NOMO-1 (cell line): Measurements from ENCODE around the gene CLCN5.

Experiments
- DNase-seq, 2 experiments: peaks; one replicate each; lab custom pipeline; 2025; ENCODE audit not compliant: unreplicated experiment in 2 of 2; lab: John Stamatoyannopoulos, UW

Gene CLCN5

GRCh38 chrX:50073601-50074000 is 151.2 kb downstream of the CLCN5 start:
- no peak for DNase-seq

DNA sequence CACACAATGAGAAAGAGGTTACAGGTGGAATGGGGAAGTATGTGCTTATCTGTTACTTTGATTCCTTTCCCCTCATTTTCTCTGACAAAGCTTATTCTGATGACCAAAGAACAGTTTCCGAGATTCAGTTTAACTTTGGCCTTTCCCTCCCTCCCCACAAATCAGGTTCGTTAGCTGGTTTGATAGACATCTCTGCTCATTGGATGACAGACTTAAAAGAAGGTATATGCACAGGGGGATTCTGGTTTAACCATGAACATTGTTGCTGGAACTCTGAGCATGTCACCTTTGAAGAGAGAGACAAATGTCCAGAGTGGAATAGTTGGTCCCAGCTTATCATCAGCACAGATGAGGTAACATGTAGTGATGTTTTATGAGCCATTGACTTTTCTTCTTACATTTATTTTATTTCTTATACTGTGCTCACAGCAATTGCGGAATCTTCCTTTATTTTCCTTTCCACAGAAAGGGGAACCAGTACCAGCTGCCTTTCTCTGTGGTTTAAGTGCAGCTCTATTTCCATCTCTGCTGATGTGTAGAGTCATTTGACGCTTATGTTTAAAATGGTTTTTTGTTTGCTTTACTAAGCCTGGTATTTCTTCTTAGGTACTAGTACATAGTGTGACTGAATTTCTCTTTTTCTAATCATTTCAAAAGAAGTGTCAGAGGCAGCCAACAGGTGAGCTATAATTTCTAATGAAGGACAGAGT is 153.4 kb downstream of the CLCN5 start:
- DNase-seq, result peak; percentile 2 to 79

GRCh38 chrX:50081282-50081889 is 159.0 kb downstream of the CLCN5 start:
- DNase-seq, result peak in 1 of 2 experiments; percentile 2

DNA sequence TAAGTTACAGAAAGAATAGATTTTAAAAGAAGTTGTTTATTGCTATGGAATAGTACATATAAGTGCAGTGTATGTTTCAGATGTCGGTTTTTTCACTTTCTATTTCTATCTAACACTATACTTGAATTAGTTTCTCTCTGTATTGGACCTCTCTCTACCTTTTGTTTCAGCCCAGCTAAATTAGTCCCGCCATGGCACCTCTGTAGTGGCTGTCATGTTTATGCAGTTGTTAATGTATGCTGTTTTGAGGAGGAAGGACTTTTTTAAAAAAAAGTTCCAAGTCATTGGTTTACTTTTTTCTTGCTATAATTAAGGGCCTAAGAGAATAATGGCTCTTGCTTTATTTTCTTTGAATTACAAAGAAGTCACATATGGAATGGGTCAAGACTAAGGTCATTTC is 160.3 kb downstream of the CLCN5 start:
- DNase-seq, result no peak

DNA sequence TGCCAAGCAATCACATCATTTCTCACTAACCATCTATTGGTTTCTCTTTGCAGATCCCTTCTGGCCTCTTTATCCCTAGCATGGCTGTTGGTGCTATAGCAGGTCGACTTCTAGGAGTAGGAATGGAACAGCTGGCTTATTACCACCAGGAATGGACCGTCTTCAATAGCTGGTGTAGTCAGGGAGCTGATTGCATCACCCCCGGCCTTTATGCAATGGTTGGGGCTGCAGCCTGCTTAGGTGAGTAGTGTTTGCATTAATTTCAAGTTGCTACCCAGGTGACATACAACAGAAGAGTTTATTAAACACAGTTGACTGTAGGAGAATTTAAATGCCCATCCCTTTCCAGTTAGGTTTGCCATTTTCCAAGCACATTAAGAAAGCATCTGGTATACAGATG is 166.2 kb downstream of the CLCN5 start:
- no peak for DNase-seq

- no peak for DNase-seq
Observed at GRCh38 chrX:50093625-50094024, 171.2 kb downstream of the CLCN5 start.

GRCh38 chrX:50097071-50097470 is 174.7 kb downstream of the CLCN5 start:
- DNase-seq, result no peak

- no peak for DNase-seq
Observed at GRCh38 chrX:50098241-50098640, 175.8 kb downstream of the CLCN5 start.

- DNase-seq, result no peak
Observed at GRCh38 chrX:50098749-50099148, 176.4 kb downstream of the CLCN5 start.

- no peak for DNase-seq
Observed at GRCh38 chrX:50099331-50099730, 176.9 kb downstream of the CLCN5 start.

DNA sequence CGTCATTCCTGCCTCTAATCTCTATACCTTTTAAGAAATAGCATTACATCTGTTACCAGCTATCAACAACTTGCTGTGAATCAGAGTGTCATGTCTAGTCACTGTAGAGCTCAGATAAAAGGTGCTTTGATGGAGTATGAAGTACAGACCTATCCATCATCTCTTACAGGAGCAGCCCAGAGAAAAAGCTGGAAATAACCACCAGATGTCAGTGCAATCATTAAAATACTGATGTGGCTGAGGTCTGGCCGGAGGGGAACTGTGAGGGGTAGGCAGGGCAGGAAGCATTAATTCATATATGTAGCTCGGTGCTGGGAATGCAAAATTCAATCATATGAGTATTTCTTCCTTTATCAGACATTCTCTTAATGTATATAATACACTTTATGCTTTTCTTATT is 177.8 kb downstream of the CLCN5 start:
- DNase-seq, result peak in 1 of 2 experiments; percentile 38

DNA sequence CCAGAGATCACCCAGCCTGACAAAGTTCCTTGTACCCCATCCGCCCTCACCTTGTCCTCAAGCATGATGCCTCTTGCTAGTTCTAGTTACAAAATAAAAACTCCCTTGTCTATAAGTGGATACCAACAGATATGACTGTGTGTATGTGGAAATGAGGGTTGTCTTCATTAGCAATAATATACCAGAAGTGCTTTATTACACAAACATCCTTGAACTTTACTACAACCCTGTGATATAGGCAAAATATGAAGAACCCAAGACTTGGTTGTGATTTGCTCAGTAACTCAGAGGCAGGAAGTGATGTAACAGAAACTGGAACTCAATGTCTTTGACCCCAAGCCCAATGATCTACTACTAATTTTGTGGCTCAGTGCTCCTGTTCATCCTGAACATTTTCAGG is 180.8 kb downstream of the CLCN5 start:
- DNase-seq, result no peak

- DNase-seq, result no peak
Observed at GRCh38 chrX:50103866-50104566, 181.6 kb downstream of the CLCN5 start.

DNA sequence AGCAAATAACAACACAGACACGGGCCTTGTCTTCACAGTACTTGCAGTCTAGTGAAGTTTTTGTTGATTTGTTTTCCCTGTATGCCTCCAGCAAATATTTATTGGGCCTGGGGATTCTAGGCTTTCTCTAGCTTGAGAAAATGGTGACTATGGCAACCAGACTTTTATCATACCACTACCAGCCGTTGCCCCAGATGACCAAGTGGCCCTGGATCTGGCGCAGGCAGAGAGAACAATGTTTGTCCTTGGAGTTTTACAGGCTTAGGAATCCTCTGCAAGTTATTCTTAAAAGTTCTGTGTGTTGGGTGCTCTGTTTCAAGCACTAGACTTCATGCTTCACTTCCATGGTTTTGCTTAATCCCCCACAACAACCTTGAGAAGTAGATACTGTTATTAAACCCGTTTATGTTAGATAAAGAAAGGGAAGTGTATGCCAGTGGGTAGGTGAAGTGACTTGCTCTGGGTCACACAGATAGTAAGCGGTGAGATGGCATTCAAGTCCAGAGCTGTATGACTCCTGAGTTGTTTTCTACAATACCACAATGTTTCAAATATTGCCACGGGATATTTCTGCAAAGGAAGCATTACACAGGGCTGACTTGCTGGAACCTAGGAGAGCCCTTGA is 183.8 kb downstream of the CLCN5 start:
- no peak for DNase-seq

DNA sequence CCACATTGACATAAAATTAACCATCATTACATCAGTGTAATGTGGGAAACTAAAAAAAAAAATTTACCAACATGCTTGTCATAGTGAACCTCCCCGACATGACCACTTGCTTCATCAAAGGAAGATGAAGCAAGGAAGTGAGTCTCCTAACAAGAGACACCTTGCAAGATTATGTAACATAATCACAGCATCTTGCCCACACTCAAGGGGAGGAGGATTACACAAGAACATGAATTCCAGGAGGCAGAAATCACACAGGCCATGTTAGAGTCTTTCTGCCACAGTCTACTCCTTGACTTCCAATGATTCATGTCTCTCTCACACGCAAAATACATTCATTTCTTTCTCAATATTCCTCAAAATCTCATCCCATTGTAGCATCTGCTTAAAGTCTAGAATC is 185.1 kb downstream of the CLCN5 start:
- DNase-seq, result peak; percentile 16 to 28

GRCh38 chrX:50108264-50108663 is 185.9 kb downstream of the CLCN5 start:
- no peak for DNase-seq

- no peak for DNase-seq
Observed at GRCh38 chrX:50111742-50112141, 189.3 kb downstream of the CLCN5 start.

DNA sequence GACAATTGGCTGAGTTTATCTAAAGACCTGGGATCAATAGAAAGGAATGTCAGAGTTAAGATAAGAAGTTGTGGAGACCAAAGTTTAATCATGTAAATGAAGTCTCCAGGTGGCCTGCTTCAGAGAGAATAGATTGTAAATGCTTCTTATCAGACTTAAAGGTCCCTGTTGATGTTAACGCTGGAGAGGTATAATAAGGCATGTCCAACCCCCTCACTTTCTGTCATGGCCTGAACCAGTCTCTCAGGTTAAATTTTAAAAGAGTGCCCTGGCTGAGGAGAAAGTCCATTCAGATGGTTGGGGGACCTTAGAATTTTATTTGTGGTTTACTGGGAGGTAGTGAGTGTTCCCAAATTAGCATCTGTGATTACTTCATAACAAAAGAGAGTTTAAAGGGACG is 191.7 kb downstream of the CLCN5 start:
- no peak for DNase-seq

DNA sequence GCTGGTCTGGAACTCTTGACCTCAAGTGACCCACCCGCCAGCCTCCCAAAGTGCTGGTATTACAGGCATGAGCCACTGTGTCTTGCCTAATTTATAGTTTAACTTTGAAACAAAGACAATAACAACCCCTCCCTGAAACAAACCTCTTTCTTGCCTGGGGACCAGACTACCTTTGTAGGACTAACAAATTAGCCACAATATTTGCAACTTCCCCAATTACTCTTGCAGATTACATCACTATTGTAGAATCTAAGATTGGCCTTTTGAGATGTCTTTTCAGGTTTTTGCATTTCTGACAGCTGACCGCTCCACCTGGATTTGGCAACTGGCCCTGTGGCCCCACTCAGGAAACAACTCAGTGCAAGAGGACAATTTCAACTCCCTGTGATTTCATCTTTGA is 193.6 kb downstream of the CLCN5 start:
- DNase-seq, result peak; percentile 3 to 43

DNA sequence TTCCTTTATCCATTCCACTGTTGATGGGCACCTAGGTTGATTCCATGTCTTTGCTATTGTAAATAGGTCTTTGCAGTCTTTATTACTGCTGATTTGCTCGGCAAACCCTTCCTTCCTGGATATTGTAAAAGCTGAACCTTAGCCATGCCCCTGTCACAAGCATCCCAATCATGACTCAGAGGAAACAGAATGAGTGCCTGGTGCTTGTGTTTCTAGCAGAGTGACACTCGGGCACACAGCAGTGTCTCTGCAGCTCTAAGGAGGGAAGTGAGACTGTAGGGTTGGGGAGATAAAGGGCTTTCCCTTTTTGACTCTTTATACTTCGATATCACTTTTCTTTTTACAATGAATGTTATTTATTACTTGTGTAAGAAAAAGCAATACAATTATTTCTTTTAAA is 195.1 kb downstream of the CLCN5 start:
- DNase-seq, result peak; percentile 39 to 58

DNA sequence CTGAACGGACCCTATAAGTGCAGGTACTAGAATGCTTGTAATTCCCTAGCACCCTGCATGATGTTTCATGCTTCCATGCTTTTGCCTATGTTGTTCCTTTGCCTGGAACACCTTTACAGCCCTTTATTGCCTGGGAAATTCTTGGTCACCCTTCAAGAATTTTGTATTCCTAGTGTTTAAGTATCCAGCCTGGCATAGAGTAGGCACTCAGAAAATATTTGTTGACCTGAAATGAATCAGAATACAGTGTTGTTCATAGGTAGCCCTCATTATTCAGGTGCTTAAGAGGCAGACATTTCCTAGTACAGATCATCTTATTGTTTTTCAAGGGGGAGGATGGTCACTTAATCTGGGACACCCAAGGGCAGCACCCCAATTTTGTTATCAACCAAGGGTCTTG is 203.1 kb downstream of the CLCN5 start:
- no peak for DNase-seq

DNA sequence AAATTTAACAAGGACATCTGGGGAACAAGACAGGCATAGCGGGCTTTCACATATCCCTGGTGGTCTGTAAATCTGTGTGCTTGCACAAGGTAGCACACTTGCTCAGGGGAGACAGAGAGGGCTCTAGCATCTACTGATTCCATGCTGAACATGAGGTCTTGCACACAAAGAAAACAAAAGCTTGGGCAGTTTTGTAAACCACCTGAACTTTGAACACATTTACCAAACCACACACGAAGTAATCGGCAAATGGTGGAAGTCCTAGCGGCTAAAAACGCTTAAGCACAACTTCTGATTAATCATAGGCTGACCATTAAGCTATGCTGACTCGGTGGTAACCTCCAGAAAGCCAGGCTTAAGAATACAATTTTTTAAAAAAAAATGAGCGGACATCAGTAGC is 225.6 kb downstream of the CLCN5 start:
- DNase-seq, result no peak
